ENCODE data around the gene TRIO.

TRIO gene

GRCh38 chr5:14341571-14342230 lies 198.6 kb downstream of the TRIO start:
- DNase-seq = no peak
- in situ Hi-C loops (cut with HindIII; ENCODE audit: low pct_ligation_motif_present, low pct_unique_long_range_greater_than_20kb, low sequenced_read_pairs) = no loop called here

GRCh38 chr5:14342306-14342705 lies 199.2 kb downstream of the TRIO start:
- DNase-seq = no peak
- in situ Hi-C loops (cut with HindIII; ENCODE audit: low pct_ligation_motif_present, low pct_unique_long_range_greater_than_20kb, low sequenced_read_pairs) = no loop called here

- in situ Hi-C loops (cut with HindIII; ENCODE audit: low pct_ligation_motif_present, low pct_unique_long_range_greater_than_20kb, low sequenced_read_pairs) = no loop called here
- DNase-seq = no peak
Measured at GRCh38 chr5:14343376-14343775, 200.2 kb downstream of the TRIO start.

DNA sequence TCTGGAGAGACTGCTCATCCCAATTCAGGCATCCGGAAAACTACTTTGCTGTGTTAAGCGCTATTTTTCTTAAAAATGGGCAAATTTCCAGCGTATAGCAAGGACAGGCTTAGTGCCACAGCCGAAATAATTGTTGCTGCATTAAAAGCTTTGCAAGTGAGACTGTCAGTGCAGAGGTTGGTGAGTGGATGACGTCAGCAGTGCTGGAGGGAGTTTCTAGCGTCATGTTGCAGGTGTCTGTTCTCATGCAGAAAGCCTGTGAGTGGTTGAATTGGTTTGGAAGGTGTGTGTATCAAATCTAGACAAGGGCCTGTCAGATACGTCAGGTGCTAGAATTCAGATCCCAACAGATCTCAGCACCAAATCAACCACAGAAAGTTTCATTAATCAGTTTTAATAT lies 204.4 kb downstream of the TRIO start:
- in situ Hi-C loops (cut with HindIII; ENCODE audit: low pct_ligation_motif_present, low pct_unique_long_range_greater_than_20kb, low sequenced_read_pairs) = no loop called here
- DNase-seq = no peak

GRCh38 chr5:14348142-14348541 lies 205.0 kb downstream of the TRIO start:
- in situ Hi-C loops (cut with HindIII; ENCODE audit: low pct_ligation_motif_present, low pct_unique_long_range_greater_than_20kb, low sequenced_read_pairs) = no loop called here
- DNase-seq = no peak

DNA sequence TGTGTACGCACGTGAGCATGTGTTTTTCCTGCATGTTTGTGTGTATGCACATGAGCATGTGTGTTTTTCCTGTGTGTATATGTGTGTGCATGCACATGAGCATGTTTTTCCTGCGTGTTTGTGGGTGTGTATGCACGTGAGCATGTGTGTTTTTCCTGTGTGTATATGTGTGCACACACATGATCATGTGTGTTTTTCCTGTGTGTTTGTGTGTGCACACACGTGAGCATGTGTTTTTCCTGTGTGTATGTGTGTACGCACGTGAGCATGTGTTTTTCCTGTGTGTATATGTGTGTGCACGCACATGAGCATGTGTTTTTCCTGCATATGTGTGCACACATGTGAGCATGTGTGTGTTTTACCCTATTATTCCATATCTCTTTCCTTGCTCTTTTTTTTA lies 205.9 kb downstream of the TRIO start:
- in situ Hi-C loops (cut with HindIII; ENCODE audit: low pct_ligation_motif_present, low pct_unique_long_range_greater_than_20kb, low sequenced_read_pairs) = no loop called here
- DNase-seq = no peak

GRCh38 chr5:14351086-14351661 lies 208.0 kb downstream of the TRIO start:
- no peak for DNase-seq
- in situ Hi-C loops (cut with HindIII; ENCODE audit: low pct_ligation_motif_present, low pct_unique_long_range_greater_than_20kb, low sequenced_read_pairs) = no loop called here

- in situ Hi-C loops (cut with HindIII; ENCODE audit: low pct_ligation_motif_present, low pct_unique_long_range_greater_than_20kb, low sequenced_read_pairs) = no loop called here
- peak; percentile 63 for DNase-seq
Measured at GRCh38 chr5:14351845-14352712, 208.9 kb downstream of the TRIO start.

DNA sequence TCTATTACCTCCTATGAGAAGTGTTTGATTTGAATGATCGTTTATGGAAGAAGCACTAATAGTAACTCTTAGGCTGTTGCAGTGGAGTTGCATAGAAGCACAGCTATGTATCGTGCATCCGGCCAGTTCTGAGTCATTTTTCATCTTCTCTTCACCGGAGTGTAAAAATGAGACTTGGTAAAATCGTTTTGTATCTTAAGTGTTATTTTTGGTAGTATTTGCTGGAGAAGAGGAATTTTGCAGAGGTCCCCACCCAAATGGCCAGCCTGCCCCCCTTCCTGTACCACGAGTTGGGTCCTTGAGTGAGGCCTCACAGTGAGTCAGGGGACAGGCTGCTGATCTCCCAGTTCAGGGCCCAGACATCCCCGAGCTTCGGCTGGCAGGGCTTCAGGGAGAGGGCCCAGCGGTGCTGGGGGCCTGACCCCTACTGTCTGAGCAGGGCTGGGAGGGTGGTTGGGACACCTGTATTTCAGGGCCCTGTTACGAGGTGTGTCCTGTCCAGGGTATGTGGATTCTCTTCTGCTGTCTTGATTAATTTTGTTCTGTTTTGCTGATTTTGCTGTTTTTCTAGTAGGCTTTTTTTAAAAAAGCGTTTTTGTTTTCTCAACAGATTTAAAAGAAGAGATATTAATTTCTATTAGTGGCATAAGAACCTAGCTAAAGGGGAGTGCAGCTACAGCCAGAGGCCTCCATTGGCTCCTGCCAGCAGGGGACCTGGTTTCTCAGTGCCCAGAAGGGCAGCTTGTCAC lies 210.8 kb downstream of the TRIO start:
- no peak for DNase-seq
- in situ Hi-C loops (cut with HindIII; ENCODE audit: low pct_ligation_motif_present, low pct_unique_long_range_greater_than_20kb, low sequenced_read_pairs) = no loop called here

- in situ Hi-C loops (cut with HindIII; ENCODE audit: low pct_ligation_motif_present, low pct_unique_long_range_greater_than_20kb, low sequenced_read_pairs) = no loop called here
Measured at GRCh38 chr5:14355391-14355790, 212.2 kb downstream of the TRIO start.

DNA sequence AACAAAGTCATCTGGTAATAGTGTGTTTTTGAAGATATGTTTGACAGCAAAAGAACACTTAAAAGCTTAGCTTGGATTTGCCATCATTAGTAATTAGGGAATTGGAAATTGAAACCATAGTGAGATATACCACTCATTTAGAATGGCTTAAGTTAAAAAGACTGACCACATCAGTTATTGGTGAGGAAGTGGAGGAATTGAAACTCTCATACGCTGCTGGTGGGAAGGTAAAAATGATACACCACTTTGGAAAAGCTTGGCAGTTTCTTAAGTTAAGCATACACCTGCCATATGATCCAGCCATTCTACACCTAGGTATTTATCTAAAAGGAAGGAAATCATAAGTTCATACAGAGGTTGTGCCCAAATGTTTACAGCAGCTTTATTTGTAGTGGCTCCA lies 213.2 kb downstream of the TRIO start:
- no peak for DNase-seq
- in situ Hi-C loops (cut with HindIII; ENCODE audit: low pct_ligation_motif_present, low pct_unique_long_range_greater_than_20kb, low sequenced_read_pairs) = no loop called here

More at GRCh38 chr5:14355391-14355790, 212.2 kb downstream of the TRIO start:
- no peak for DNase-seq

DNA sequence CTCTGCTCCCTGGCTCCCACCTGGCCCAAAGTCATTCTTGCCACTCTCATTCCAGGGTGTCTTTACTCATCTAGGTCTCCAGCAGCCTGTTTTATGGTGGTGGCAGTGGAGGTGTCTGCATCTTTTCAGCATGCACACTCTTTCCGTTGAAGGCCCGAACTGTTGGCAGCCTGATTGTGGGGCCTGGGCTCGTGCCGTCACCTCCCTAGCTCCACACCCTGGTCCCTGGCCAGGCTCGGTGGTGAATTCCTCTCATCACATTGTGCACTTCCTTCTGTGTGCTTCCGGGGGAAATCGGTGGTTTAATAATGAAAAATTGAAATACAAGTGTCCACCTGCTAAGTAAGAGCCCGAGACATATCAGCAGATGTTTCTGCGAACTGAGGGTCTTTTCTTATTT lies 214.3 kb downstream of the TRIO start:
- in situ Hi-C loops (cut with HindIII; ENCODE audit: low pct_ligation_motif_present, low pct_unique_long_range_greater_than_20kb, low sequenced_read_pairs) = no loop called here
- no peak for DNase-seq

GRCh38 chr5:14357851-14358250 lies 214.7 kb downstream of the TRIO start:
- DNase-seq = no peak
- in situ Hi-C loops (cut with HindIII; ENCODE audit: low pct_ligation_motif_present, low pct_unique_long_range_greater_than_20kb, low sequenced_read_pairs) = no loop called here

- in situ Hi-C loops (cut with HindIII; ENCODE audit: low pct_ligation_motif_present, low pct_unique_long_range_greater_than_20kb, low sequenced_read_pairs) = no loop called here
- DNase-seq = no peak
Measured at GRCh38 chr5:14358536-14358935, 215.4 kb downstream of the TRIO start.

DNA sequence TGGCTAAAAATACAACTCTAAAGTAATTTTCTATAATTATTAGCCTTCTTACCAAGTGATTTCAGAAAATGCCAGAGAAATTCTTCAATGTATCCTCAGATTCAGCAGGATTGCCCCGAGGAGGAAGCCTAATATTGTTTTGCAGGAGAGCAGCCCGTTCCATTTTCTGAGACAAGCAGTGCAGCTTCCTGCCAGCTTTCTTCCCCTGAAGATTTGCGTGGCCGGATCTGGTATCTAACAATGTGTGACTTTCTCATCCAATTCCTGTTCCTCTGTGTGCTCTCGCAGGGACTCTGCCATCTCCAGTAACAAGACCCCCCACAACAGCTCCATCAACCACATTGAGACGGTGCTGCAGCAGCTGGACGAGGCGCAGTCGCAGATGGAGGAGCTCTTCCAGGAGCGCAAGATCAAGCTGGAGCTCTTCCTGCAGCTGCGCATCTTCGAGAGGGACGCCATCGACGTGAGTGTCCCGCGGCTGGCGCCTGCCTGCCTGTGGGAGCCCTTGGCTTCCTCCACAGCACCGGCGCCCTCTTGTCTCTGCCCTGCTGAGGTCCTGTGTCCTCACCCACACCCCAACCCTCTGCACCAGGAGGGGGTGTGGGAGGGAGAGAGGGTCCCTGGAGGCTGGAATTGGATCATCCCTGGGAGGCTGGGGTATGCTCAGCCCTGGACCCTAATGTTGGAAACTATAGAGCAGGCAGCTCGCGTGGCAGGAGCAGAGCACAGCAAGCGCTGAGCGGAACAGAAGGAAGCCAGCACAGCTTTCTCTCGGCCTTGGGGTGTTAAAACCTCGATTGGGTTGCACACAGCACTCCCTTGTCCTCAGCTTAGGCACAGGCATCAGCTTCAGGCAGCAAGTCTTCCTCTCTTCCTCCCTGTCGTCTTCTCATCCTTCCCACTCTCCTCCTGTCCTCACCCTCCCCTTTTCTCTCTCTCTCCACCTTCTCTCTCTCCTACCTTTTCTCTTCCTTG lies 216.2 kb downstream of the TRIO start:
- in situ Hi-C loops (cut with HindIII; ENCODE audit: low pct_ligation_motif_present, low pct_unique_long_range_greater_than_20kb, low sequenced_read_pairs) = no loop called here
- no peak for DNase-seq

DNA sequence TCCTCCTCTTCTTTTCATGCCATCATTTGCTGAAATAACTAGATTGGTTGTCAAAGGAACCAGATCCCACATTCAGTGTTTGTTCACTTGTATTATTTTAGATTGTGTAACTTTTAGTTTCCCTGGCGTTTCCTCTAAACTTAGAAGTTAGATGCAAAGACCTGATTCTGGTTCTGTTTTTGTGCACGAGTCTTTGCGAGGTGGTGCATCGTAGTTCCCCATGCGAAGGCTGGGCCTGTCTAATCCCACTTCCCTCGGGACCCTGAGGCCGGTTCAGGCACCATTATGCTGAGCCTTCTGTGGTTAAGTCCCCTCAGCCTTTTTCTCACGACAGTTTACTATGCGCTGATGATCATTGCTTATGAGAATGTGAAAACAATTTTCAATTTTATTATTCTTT lies 219.3 kb downstream of the TRIO start:
- DNase-seq = no peak
- in situ Hi-C loops (cut with HindIII; ENCODE audit: low pct_ligation_motif_present, low pct_unique_long_range_greater_than_20kb, low sequenced_read_pairs) = no loop called here

DNA sequence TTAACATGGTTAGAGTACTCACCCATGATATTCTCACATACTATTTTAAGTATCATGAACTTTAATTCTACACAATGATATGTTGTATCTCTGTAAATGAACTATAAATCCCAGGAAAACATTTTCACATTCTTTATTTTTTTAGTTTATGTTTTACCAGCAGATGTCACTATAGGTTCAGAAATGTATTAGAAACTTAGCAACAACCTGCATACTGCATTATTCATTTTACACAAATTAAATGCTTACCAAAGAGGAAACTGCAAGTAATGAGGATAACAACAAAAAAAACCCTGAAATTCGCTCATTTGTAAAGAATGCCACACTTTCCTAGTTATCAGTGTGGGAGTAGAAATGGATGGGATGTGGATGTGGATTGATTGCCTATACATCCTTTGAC lies 221.0 kb downstream of the TRIO start:
- DNase-seq = no peak
- in situ Hi-C loops (cut with HindIII; ENCODE audit: low pct_ligation_motif_present, low pct_unique_long_range_greater_than_20kb, low sequenced_read_pairs) = no loop called here
